Fibroblast of skin of right quadriceps (primary cell): ENCODE data around the gene TNIK.

Source experiments
- DNase-seq: peaks from one replicate; pipeline ENCODE4 v3.0.0-alpha.2; 2013

TNIK gene

DNA sequence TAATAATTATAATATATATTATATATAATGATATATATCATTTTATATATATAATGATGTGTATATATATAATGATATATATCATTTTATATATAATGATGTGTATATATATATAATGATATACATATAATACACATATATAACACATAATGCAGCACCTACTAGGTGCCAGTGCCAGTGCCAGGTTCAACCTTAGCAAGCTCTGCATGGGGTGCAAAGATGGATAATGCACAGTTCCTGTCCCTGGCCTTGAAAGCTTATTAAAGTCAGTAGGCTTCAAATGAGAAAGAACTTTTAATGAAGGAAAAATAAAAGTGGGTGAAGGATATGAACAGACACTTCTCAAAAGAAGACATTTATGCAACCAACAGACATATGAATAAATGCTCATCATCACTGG lies 240.9 kb downstream of the TNIK start:
- DNase-seq, result no peak

DNA sequence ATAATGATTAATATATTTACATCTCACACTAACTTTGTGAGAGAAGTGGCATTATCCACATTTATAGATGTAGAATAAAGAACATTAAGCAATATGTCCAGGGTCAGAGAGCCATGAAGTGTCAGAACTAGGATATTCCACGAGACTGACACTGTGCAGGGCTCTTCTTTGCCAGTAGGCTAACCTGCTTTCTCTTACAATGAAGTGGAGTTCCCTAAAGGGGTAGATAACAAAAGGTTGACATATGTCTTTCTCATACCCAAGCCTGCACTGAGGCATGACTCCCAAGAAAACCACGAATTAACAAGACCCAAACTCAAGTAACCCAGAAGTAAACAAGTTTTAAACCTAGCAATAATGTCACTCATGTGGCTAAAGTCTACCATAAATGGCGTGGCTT lies 242.1 kb downstream of the TNIK start:
- no peak for DNase-seq

DNA sequence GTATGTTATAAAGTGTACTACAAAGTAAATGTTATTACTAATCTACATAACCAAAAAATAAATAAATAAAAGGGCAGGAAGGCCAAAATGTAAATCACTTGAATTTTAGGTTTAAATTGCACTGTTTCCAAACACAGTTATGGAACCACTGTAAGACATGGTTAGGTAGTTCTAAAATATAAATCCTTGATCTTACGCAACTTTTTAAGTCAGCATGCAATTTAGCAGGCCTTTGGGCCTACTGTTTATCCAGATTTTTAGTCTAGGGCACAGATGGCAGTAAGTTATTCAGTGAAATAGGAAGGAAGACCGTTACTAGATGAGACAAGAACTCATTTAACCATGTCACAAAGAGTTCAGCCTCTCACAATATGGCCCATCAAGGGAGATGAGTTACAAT lies 246.3 kb downstream of the TNIK start:
- no peak for DNase-seq

DNA sequence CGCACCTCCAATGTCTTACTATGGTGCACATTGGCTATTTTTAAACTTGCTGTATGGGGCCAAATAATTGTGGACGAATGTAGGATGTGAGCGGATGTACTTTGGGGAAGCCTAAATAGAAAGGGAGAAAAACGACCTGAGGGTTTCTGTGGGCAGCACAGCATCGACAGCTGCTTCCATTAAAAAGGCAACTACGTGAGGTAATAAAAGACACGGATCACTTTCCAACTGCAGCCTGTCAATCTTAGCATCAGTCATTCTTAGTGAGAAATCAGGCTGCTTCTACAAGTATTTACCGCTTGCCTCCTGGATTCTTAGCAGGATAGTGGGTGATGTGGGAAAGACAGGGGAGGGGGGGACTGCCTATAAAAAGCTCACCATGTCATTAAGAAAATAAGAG lies 247.0 kb downstream of the TNIK start:
- no peak for DNase-seq

DNA sequence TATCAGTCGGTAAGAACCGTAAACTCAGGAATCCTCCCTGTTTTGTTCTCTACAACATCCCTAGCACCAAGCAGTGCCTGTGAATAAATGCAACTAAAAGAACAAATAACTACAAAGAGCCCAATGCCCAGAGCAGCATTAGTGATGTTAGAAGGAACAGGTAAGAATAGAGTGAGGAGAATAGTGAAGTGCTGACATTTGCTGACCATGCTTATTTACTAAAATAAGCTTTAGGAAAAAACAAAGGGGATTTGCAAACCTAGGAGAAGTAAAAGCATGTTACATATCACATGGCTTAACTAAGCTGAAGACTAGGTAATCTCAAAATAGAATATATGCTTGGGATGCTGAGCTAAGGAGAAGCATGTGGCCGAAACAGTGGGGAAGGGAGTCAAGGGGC lies 247.6 kb downstream of the TNIK start:
- DNase-seq, result no peak

DNA sequence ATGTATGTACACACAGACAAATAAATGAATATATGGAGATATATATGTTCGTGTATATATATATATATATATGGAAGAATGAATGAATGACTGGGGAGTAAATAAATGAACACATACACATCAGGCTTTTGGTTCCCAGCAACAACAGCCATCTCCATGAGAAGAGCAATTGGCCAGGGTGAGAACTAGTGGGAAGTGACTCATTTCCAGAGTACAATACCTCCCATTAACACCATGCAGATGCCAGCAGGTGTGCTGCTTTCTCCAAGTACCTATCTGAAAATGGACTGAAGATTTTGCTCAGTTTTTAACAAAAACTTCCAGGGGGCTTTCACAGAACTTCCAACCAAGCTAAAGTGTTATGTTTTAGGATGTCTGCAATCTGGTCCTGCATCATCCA lies 253.9 kb downstream of the TNIK start:
- no peak for DNase-seq

DNA sequence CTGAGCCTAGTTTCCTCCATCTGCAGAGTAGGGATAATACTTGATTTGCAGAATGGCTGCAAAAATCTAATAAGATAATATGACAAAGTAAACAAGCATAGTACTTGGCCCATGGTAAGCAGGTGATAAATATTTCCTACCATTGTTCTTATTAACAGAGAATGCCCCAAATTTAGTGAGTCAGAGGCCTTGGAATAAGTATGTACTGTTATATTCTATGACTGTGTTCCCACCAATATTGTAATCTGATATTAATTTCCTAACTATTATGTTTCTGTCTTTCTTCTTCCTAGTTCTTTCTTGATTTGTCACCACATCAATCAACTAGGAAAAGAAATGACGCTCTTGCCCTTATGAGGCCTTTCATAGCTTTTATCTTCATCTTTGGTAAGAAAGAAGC lies 255.3 kb downstream of the TNIK start:
- no peak for DNase-seq

DNA sequence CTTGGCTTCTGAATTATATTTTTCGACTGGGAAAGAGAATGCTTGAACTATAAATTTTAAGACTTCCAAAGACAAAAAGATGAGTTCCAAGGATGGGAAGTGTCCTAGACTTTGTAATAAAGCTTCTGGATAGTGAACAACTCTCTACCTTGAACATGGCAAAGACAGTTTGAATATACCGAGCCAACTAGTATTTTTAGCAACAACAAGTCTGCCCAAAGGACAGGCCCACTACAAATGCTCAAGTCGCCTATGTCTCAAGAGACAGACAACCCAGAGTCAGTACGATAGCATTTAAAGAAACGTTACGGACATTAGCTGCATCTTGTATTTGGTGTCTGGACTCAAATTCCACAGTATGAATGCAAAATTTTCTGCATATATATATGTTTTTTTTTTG lies 258.4 kb downstream of the TNIK start:
- DNase-seq, result no peak

DNA sequence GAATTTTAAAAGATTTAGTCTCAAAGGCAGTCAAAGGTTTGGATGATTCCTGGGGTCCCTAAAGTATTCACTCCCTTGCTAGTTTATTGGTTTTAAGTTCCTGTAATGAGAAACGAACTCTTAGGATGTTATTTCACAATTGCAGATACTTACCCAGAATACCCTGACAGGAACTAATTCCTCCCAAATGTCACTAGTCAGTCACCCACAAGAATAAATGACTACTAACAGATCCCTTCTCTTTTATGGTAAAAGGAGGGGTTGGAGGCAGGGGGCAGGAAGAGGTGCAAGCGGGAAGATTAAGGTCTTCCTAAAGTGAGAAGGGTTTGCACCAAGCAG lies 259.5 kb downstream of the TNIK start:
- DNase-seq, result no peak

DNA sequence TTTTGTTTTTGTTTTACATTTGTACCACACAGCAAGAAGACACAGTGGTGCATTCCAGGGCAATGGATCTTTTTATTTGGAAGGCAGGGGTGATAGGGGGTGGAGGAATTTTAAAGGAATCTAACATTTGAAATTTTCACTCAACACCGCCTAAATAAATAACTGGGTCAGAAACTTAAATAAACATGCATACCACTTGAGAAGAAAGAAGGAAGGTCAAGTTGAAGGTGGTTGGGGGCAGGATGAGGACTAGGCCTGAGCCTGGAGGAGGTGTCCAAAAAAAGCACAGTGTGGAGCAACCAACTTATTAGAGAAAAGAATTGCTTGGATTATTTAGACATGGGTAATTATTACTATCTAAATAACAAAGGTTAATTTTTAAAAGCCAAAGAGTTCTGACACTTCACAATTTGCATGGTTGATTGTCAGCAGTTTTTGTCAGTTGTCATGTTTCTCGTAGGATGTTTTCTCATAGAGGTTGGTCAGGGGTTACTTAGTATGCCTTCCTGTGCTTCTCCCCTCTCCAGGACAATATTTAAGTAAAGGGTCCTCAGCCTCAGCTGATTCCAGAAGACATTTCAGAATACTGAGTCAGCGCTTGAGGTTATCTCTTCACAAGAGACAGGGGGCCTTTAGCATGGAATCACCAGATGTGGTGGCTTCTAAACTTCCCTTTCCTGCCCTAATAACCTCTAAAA lies 260.0 kb downstream of the TNIK start:
- DNase-seq, result peak; percentile 39

DNA sequence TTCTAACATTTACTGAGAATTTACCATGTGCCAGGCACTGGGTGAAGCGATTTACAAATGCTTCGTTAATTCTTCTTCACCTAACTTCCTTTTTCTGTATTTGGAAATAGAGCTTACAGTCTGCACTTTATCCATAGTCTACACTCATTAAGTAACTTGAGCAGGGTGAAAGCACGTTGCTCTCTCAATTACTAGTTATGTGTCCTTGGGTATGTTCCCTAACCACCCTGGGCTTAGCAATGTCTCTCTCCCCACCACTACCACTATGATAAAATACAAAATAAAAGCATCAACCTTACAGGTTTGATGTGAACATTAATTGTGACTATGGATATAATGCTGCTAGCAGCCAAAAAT lies 260.8 kb downstream of the TNIK start:
- DNase-seq, result no peak

DNA sequence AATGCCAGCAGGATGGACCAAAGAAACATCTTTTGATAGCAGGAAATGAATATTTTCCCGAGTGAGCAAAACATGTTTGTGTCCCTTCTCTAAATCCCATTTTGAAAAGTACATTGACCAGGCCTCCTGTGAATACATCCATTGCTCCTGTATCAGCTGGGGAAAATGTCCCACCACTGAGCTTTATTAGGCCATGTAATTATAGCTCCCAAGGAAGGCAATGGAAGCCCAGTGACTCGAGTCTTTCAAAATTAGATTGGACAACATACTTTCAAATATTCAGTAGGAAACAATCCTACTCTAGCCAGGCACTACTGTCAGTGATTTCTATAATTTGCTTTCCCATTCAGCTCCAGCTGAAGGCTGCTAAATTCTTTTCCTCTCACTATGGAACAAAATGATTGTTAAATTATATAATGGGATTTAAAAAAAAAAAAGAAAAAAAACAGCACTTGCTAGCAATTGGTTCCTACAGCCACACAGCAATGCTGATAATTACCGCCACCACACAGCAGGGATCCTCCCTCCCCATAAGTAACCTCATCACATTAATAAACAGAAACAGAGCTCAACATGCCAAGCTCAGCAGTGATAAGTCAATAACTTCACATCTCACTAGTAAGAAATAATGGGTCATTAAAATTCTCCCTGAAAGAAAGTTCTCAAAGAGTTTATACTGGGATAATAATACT lies 261.3 kb downstream of the TNIK start:
- DNase-seq, result no peak

DNA sequence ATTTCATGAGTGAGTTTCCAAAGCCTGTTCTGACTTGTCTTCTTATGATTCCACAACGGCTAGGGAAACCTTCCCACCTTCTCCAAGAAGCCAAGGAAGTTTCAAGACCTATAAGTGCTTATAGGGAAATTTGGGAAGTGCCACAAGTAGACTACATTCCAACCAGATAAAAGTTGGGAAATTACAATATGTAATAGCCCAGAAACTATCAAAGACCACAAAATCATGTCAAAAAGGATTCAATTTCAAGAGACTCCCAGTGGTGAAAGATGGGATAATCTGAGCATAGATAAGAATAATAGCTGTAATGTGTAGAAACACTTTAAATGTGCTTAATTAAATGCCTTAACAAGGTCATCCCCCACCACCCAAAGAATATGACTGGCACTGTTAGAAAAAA lies 264.5 kb downstream of the TNIK start:
- DNase-seq, result no peak

DNA sequence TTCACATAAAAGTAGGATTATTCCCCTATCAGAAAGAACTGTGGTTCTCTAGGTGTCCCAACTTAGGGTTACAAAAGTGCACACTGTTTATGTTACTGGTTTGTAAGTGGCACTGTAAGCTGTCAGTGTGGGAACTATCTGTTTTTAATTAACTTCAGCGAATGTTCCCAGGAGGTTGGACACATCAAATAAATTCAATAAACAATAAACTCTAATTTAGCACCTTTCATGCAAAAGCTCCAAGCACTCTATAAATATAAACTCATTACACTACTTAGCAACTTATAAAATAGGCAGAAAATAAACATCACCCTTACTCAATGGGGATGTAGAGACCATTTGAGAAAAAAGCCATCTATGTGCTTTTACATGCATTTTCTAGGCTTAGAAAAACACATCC lies 265.2 kb downstream of the TNIK start:
- DNase-seq, result no peak

DNA sequence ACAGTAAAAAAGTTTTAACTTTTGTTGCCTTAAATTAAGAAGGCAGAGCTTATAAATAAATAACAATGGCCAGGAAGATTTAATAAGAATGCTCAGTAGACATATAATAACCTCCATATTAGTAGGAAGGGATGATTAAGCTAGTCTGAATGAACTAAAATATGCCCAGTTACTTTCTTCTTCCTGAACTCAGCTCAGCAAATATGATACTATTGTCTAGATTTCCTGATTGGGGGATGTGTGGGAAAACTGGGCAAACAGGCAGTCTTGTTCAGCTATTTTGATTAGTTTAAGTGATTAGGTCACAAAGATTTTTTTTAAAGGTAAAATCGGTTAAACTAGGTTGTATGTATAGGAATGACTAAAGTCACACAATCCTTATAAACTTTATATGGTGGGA lies 266.5 kb downstream of the TNIK start:
- peak; percentile 29 for DNase-seq

DNA sequence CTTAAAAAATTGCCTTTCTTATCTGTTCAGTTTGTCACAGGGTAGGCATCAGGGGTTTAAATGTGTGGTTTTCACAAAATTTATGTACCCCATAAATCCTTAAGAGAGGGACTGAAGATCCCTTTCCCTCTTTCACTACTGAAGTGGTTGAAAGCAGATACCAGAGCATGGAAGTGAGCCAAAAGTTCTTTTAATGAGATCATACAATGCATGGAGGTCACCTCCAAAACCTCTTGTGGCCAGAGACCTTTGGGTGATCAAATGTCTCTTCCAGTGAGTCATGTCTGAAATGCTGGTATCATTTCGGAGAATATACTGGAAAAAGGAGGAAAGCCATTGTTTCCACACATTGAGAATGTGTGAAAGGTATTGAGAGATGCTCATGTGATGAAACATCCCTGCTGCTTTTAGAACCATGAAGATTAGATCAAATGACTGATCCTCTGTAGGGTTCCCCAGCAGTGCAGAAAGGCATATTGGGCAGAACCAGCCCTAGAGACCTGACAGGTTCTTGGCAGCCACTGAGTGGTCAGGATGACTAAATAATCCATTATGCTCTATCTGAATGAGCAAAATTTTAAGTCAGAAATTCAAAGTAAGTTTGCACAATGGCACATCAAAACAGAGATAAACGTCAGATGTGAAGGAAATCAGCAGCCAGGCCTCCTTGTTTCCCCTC lies 267.9 kb downstream of the TNIK start:
- peak; percentile 85 for DNase-seq

DNA sequence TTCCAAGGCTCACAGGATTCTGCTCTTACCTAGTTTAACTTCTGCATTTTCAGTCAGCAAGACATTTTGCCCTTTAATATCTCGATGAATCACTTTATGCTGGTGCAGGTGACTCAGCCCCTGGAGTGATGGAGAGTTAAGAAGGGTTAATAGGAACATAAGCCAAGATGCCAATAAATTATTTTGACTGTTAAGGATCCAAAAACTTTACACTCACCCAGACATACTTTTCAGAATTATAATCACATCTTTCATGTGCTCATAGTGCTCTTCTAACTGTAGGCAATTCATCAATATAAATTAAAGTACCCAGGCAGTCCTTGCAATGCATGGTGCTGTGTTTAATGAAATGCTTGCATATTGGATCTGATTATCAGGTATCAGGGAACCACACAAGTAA lies 269.5 kb downstream of the TNIK start:
- peak; percentile 53 for DNase-seq

DNA sequence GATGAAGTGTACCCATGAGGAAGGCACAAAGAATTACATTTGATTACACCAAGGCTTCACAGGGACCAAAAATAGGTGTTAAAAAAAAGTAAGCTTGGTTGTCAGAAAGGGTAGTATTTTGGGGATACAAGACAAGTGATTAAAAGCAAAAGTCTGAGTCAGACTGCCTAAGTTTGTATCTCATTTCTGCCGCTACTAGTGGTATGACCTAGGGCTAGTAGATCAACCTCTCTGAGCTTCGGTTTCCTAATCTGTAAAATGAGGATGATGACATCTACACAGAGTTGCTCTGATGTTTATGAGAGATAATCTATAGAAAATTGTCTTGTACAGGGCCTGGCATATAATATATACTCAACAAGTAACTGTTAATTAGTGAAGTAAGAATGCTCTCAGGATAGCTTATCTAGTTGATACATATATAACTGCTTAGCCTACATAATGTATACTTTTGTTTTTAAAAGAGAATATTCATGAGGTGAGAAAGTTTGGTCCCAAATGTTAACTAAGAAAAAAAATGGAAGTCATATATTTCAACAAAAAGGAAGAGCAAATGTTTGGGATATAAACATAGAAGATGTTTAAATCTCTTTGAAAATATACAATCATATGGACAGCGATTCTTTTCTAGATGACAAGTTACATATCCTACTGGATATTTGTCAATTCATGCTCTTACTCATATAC lies 270.7 kb downstream of the TNIK start:
- no peak for DNase-seq

DNA sequence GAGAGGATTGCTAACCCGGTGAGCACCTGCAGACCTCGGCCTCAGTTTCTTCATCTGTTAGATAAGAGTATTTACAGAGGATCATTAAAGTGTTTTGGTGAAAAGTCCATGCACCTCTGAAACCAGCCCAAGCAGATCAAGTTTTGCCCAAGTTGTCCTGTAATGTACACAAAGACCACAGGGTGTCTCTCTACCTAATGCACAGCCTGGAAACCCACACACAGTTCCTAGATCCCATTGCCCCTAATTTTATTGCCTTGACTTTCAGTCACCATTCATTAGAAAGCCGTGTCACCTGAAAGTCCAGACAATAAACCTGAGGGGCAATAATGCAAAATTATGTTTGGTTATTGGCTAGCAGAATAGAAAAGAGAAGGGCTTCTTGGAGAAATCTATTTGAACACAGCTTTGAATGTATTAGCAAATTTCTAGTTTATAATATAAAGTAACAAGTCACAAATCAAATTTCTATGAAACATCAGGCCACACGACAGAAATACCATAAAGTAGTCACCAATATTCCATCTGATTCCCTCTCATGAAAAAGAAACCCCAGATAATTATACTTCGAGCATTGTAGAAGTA lies 272.4 kb downstream of the TNIK start:
- peak; percentile 32 for DNase-seq

DNA sequence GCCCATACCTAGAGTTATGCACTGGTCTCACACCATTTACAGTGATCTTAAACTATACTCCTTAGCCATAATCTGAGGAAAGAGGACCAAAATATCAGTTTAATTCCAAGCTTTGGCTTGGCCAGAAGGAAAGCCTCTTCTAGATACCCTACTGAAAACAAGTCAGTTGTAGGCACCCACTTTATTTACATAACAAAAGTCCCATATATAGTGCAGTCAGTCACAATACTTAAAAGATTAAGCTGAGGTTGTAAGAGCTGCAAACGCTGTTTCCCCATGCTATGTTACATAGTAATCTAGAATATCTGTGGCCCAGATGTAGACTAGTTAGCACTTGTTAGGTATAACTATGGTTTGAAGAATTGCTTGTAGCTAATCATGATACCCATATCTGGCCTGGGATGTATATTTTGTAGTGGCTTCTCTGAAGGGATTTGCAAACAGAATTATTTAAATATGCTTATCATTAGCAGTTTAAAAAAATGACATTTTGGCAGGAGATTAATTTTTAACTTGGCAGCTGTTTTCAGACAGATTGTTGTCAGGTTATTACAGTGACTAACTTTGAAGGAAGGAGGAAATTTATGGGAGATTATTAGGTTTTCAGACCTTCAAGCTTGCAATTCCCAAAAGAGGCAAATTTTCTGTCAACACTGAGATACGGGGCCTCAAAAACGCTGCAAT lies 273.2 kb downstream of the TNIK start:
- no peak for DNase-seq

DNA sequence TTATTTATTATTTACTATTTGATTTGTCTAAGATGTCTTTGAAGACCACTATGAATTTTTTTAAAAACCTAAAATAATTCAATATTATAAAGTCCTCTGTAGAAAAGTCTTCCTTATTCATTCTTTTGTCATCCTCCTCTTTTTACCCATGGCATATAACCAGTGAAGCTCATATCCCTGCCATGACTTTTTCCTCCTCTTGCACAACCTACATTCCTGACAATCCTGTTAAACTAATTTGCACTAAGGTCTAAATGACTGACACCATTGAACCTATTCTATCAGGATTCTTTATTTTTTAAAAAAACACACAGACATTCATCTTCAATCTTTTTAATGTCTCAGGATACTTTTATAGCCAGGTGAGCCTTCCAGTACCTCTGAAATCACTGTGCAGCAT lies 273.8 kb downstream of the TNIK start:
- no peak for DNase-seq

DNA sequence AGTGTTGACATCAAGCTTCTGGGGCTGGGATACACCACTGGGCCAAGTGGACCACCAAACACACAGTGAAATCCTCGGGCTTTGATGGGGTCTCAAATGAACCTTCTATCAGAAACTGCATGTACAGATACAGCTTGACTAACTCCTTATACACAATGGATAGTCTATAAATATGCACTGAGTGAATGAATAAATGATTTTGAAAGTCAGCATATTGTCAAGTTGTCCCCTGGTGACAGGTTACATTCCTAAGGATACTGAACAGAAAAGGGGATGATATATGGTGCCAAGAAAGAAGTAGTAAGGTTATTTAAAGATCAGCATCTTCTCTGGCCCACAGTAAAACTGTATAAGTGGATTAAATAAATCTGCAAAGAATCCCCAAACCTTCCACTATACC lies 274.2 kb downstream of the TNIK start:
- no peak for DNase-seq

DNA sequence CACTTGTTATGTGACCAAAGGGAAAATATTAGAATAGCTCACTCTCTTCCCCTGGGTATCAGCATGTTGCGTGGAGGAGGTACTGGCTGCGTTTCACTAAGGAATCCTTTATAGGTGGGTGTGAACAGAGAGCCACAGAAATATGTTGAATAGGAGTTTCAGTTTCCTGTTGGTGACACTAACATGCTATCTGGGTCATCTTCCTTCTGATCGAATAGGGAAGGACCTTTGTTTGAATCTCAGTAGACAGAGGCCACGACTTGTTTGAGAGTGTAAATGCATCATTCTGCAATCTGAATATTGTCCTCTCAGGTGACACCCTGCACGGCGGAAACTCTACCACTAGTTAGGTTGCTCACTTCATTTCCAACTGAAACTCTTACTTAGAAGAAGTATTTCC lies 275.8 kb downstream of the TNIK start:
- no peak for DNase-seq
